Naive B cell (primary cell): ENCODE results near the gene KDELR1. TPM values are rescaled to one million over a fixed set of nuclear protein-coding genes. Genes with fewer than 3 reads are reported as not detected.
"Not testable (repeated sequence)": the region's sequence is repeated elsewhere in the genome, so short reads cannot be mapped to it uniquely, and the experiment has no call there.

ENCODE experiments used
- ATAC-seq, 2 donors: fragments of 150-1000 bp; cut with Tn5 transposase; 2 replicates each; pipeline ENCODE4 v1.10.0; 2021; ENCODE audit warnings: low read depth in 2 of 2, mild to moderate bottlenecking in 2 of 2, moderate library complexity in 2 of 2
- DNase-seq: peaks from one replicate; pipeline ENCODE4 v3.0.0; 2022
- H3K27ac Mint-ChIP-seq, 6 donors: one replicate each; pipeline ENCODE4 v1.8.0; 2020 to 2022; ENCODE audit warnings: mild to moderate bottlenecking in 6 of 6, mixed read lengths in 6 of 6, moderate library complexity in 5 of 6, inconsistent platforms in 2 of 6
- H3K27me3 Mint-ChIP-seq, 3 donors: one replicate each; pipeline ENCODE4 v1.8.0; 2021 to 2022; ENCODE audit warnings: mixed read lengths in 3 of 3, mild to moderate bottlenecking in 1 of 3
- H3K36me3 Mint-ChIP-seq, 2 donors: one replicate each; pipeline ENCODE4 v1.8.0; 2020 to 2022; ENCODE audit warnings: mixed read lengths in 2 of 2, inconsistent platforms in 1 of 2, mild to moderate bottlenecking in 1 of 2
- H3K4me1 Mint-ChIP-seq, 3 donors: one replicate each; pipeline ENCODE4 v1.8.0; 2020 to 2022; ENCODE audit warnings: mixed read lengths in 3 of 3, inconsistent platforms in 1 of 3, mild to moderate bottlenecking in 1 of 3, moderate library complexity in 1 of 3
- H3K4me3 Mint-ChIP-seq, 8 donors: one replicate each; pipeline ENCODE4 v1.8.0; 2020 to 2022; ENCODE audit warnings: mild to moderate bottlenecking in 8 of 8, mixed read lengths in 8 of 8, moderate library complexity in 8 of 8, inconsistent platforms in 2 of 8
- H3K9me3 Mint-ChIP-seq, 7 donors: one replicate each; pipeline ENCODE4 v1.8.0; 2020 to 2022; ENCODE audit warnings: mixed read lengths in 7 of 7, mild to moderate bottlenecking in 5 of 7, inconsistent platforms in 2 of 7, moderate library complexity in 1 of 7
- polyA plus RNA-seq, 6 donors: library from polyadenylated mRNA; unstranded; fragments of 300-500 nt; fragmentation: Illumina TruSeq; gene quantifications; one replicate each; pipeline ENCODE4 v1.2.3, GENCODE V29; 2021; ENCODE audit warnings: low read depth in 6 of 6

Gene KDELR1
- polyA plus RNA-seq, 6 donors from 2014 or later: 24.5 to 32.1 (median 26.5) TPM

DNA sequence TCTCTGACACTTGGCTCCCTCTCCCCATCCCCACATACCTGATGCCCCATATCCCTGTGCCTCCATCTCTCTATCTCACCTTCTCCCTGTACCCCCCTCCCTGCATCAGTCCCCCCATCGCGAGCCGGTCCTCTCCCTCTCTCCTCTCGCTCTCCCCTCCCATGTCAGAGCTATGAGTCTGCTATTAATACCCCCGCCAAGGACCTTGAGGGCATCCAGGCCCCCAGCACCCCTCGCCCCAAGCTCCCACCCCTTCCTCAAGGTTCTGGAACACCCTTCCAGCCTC lies 3.8 kb upstream of the KDELR1 start:
- Mint-ChIP-seq H3K4me1 (peaks cover 63 to 77% (median 64%) of the 10 kb centered on the region in 3 donors), H3K4me3 (peak overlapping the region in 6 of 8 donors; percentile 15 to 95 (median 48)), H3K9me3 (peaks cover 0 to 9% (median 4%) of the 10 kb centered on the region in 7 donors), H3K27me3 (peaks cover 15 to 50% (median 44%) of the 10 kb centered on the region in 3 donors), H3K36me3 (peaks cover 0 to 12% of the 10 kb centered on the region in 2 donors), H3K27ac (peak overlapping the region in 1 of 6 donors; percentile 47)
- DNase-seq: no peak
- ATAC-seq: no peak

DNA sequence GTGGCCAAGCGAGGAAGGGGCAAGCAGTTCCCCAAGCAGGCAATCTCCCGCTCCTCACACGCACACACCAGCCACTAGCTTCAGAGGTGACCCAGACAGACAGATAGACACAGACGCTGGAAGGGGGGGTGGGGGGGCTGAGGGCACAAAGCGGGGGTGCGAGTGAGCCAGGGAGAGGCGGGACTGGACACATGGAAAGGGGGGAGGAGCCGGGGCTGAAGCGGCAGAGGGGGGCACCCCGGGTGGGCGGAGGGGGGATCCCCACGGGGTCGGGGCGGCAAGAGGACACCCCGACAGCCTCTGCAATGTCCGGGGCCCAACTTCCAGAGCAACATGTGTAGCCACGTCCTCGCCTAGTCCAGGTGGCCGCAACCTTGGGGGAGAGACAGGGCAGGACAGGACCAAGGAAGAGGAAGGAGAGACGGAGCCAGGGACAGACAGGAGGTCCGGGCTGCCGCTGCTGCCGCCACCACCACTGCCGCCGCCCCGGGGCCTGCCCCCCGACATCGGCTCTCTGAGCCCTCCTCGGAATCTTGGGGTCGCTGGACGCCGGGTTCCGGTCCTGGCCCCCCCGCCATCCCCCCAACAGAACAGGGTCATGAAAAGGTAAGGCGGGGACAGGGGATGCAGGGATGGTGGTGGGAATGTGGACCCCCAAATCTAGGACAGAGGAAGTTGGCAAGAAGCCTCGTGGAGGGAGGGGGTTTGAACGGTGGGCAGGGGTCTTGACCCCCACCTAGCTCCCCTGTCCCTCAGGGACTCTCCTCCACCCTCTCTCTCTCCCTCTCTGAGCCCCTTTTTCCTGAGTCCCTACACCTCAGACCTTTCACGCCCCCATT lies 3.2 kb upstream of the KDELR1 start:
- peaks cover 0 to 9% (median 3%) of the 10 kb centered on the region in 7 donors for H3K9me3 Mint-ChIP-seq
- H3K4me3 Mint-ChIP-seq: peak overlapping the region in 7 of 8 donors; percentile 68 to 95 (median 78)
- H3K36me3 Mint-ChIP-seq: peaks cover 0 to 12% of the 10 kb centered on the region in 2 donors
- H3K27me3 Mint-ChIP-seq: peaks cover 13 to 50% (median 44%) of the 10 kb centered on the region in 3 donors
- H3K4me1 Mint-ChIP-seq: peaks cover 60 to 75% (median 61%) of the 10 kb centered on the region in 3 donors
- peak overlapping the region; percentile 21 to 91 (median 66) for H3K27ac Mint-ChIP-seq
- ATAC-seq (no peak), DNase-seq (no peak)

DNA sequence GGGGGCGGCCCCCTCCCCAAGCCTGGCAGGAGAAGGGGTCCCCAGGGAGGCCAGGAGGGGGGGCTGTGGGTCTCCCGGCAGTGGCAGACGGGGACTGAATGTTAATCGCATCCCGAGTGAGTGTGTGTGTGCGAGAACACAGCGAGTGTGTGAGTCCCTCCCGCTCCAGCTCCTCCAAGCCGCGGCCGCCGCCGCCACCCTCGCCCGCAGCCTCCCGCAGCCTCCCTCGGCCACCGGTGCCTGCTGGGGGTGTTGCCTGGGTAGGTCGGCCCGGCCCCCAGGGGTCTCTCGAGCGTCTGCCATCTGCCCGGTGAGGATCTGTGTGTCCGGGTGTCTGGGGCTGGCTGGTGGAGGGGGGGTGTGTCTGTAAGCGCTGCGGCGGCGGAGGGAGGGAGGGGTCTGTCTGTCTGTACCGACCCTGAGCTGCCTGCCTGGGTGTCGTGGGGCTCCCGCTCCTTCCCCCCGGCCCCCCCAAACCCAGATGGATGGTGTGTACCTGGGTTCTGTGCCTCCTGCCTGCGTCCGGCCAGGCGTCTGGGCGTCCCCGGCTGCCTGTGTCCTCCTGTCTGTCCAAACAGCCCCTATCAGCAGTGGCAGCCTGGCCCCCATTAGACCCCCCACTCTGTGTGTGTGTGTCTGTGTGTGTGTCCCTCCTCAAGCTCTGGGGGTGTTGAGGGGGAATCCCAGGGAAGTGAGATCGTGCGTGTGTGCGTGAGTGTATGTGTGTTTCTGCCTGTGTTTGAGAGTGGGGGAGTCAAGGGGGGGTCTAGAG lies 2.4 kb upstream of the KDELR1 start, which contains the start of gene GRIN2D:
GRIN2D (plus strand) TSS at position 110 of the 772 bp plus-strand sequence. CDS start 4,725 bp downstream, outside the sequence.
- DNase-seq: peak; percentile 34
- peaks cover 55 to 69% (median 60%) of the 10 kb centered on the region in 3 donors for H3K4me1 Mint-ChIP-seq
- H3K27me3 Mint-ChIP-seq: peaks cover 11 to 50% (median 44%) of the 10 kb centered on the region in 3 donors
- H3K27ac Mint-ChIP-seq: peak within 1 kb of the TSS; percentile 21 to 91 (median 78)
- H3K9me3 Mint-ChIP-seq: peaks cover 0 to 3% (median 0%) of the 10 kb centered on the region in 7 donors
- H3K36me3 Mint-ChIP-seq: peaks cover 0 to 12% of the 10 kb centered on the region in 2 donors
- ATAC-seq: peak; percentile 12 to 22
- H3K4me3 Mint-ChIP-seq: peak within 1 kb of the TSS; percentile 35 to 95 (median 78)

DNA sequence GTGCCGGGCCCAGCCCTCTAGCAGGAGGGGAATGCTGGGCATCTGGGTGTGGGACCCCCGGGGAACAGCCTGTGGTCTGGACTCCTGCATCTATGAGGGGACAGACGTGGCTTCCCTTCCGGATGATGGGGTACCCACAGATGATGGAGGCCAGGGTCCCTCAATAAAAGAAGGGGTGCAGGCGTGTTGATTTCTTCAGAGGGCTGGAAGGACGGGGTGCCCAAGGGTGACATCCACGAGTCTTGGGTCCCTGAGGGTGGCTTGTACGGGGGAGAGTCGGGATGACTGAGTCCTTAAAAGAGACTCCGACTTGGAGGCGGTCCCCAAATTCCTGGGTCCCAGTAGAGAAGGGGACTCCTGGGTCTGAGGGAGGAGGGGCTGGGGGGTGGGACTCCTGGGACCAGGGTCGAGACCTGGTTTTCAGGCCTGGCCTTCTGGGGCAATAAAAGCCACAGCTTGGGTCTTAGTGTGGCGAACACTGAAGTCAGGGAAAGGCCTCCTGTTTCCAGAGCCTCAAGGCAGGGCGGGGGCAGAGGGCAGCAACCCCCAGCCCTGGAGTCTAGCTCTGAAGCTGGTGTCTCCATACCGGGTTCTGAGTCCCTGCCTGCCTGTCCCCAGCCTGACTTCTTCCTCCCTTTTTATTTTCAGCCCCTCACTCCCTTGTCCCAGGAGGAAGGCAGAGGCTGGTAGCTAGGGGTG lies 1.7 kb upstream of the KDELR1 start:
- no peak for DNase-seq
- Mint-ChIP-seq H3K27ac (peak overlapping the region in 2 of 6 donors; percentile 48 to 65), H3K4me3 (peak overlapping the region; percentile 35 to 95 (median 60)), H3K9me3 (peaks cover 0 to 2% (median 0%) of the 10 kb centered on the region in 7 donors), H3K27me3 (peaks cover 10 to 47% (median 41%) of the 10 kb centered on the region in 3 donors), H3K4me1 (peaks cover 59 to 69% (median 61%) of the 10 kb centered on the region in 3 donors), H3K36me3 (peaks cover 0 to 11% of the 10 kb centered on the region in 2 donors)
- no peak for ATAC-seq

DNA sequence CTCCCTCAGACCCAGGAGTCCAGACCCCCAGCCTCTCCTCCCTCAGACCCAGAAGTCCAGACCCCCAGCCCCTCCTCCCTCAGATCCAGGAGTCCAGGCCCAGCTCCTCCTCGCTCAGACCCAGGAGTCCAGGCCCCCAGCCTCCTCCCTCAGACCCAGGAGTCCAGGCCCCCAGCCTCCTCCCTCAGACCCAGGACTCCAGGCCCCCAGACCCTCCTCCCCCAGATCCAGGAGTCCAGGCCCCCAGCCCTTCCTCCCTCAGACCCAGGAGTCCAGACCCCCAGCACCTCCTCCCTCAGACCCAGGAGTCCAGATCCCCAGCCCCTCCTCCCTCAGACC lies 624 bp upstream of the KDELR1 start:
- H3K4me3 Mint-ChIP-seq: peak overlapping the region; percentile 87 to 98 (median 95)

DNA sequence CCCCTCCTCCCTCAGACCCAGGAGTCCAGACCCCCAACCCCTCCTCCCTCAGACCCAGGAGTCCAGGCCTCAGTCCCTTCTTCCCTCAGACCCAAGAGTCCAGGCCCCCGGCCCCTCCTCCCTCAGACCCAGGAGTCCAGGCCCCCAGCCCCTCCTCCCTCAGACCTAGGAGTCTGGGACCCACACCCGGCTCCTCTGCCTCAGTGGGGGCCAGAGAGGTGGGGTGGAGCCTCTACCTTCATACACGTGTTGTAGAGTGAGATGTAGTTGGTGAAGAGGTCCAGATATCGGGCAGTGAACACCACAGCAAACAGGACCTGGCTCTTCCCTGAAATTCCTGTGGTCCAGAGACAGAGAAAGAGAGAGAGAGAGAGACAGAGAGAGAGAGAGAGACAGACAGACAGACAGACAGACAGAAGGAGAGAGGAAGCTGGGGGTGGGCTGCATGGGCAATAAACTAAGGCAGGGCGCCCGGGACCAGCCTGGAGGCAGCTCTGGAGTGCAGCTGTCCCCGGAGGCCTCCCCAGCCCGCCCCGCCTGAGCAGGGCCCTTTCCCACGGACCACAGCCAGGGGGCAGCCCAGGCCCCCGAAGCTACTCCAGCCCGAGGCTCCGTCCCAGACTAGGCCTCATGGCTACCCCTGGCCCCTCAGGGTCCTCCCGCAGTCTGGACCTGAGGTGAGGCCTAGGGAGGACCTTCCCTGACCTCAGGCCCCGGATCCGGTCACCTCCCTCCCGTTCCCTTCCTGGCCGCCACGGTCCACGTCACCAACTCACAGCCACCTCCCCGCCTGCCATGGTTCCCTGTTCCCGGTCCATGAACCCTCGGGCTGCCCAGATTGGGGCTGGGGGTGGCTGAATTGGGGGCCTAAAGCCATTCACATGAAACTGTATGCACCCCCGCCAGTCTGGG lies 907 bp downstream of the KDELR1 start:
- Mint-ChIP-seq H3K27me3 (peaks cover 0 to 24% (median 18%) of the 10 kb centered on the region in 3 donors), H3K4me3 (peak overlapping the region; percentile 87 to 98 (median 95)), H3K36me3 (peaks cover 0 to 1% of the 10 kb centered on the region in 2 donors), H3K9me3 (peaks cover 0 to 2% (median 0%) of the 10 kb centered on the region in 7 donors), H3K27ac (peak overlapping the region; percentile 92 to 94 (median 94)), H3K4me1 (peaks cover 42 to 50% (median 43%) of the 10 kb centered on the region in 3 donors)
- peak; percentile 52 for DNase-seq
- ATAC-seq: peak; percentile 63 to 64

More for the DNA sequence above, 624 bp upstream of the KDELR1 start:
- Mint-ChIP-seq H3K27me3 (peaks cover 0 to 37% (median 31%) of the 10 kb centered on the region in 3 donors), H3K4me1 (peaks cover 49 to 59% (median 51%) of the 10 kb centered on the region in 3 donors), H3K27ac (peak overlapping the region in 1 of 6 donors; percentile 94)
- not testable (repeated sequence) for DNase-seq, H3K9me3 Mint-ChIP-seq, ATAC-seq, H3K36me3 Mint-ChIP-seq

DNA sequence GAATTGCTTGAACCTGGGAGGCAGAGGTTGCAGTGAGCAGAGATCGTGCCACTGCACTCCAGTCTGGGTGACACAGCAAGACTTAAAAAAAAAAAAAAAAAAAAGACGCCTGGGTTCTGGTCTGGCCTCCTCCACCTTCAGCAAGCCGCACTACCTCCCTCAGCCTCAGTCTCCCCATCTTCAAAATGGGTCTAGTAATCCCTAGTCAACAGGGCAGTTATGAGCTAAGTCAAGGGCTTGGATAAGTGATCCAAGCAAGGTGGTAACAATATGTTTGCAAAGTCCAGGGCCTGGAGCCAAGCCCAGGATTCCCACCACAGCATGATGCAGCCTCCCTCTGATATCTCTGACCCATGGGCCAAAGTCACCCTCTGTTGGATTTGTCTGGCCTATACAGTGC lies 4.4 kb downstream of the KDELR1 start:
- DNase-seq (no peak), ATAC-seq (no peak)
- Mint-ChIP-seq H3K27me3 (no peaks in the 10 kb centered on the region), H3K4me3 (no peak overlapping the region), H3K9me3 (no peaks in the 10 kb centered on the region), H3K36me3 (peaks cover 0 to 16% of the 10 kb centered on the region in 2 donors), H3K4me1 (peaks cover 21 to 24% (median 23%) of the 10 kb centered on the region in 3 donors), H3K27ac (no peak overlapping the region)

DNA sequence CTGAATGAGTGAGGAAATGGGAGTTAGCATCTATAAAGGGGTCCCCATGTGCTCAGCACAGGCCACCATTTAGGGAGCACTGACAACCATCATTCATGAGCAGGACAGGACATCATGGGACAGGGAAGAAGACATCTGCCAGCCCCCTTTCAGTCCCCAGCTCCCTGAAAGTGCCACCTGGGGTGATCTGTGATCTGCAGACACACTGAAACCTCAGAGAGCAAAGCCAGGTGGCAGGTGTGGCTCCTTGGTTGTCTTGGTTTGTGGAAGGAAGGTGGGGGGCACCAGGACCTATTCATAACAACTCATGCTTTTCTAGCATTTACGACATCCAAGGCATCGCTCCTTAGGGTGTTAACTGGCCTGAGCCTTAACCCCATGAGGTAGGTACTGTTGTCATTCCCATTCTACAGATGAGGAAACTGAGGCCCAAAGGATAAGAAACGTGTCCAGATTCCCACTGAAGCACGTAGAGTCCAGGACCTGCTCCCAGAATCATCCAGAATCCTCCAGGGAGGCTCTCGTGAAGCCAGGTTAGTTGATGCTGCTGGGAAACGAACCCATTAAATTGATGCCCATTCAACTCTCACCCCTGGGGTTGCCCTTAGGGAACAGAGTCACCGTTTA lies 5.8 kb downstream of the KDELR1 start:
- Mint-ChIP-seq H3K27ac (peak overlapping the region in 2 of 6 donors; percentile 12 to 48), H3K4me1 (peaks cover 10 to 12% (median 12%) of the 10 kb centered on the region in 3 donors), H3K27me3 (no peaks in the 10 kb centered on the region), H3K4me3 (no peak overlapping the region), H3K9me3 (no peaks in the 10 kb centered on the region), H3K36me3 (peaks cover 0 to 16% of the 10 kb centered on the region in 2 donors)
- ATAC-seq: no peak
- DNase-seq: no peak

DNA sequence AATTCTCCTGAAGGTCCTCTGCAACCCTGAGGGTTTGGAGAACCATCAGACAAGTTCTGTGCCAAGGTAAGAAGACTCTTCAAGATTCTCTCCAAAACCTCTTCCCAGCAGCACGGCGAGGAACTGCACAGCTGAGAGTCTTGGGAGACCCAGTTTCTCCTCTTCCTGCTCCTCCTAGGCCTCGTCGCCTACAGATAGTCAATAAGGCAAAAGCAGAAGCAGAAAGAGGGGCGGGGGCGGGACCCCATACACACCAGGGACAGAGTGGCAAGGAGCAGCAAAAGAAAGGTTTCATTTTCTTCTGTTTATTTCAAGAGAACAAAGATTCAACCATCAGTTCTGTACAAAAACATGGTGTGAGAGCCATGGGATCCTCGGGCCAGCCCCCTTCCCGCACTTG lies 9.1 kb downstream of the KDELR1 start:
- Mint-ChIP-seq H3K9me3 (no peaks in the 10 kb centered on the region), H3K4me1 (peaks cover 0 to 3% (median 0%) of the 10 kb centered on the region in 3 donors), H3K36me3 (peaks cover 0 to 16% of the 10 kb centered on the region in 2 donors), H3K4me3 (no peak overlapping the region), H3K27ac (no peak overlapping the region), H3K27me3 (no peaks in the 10 kb centered on the region)
- no peak for DNase-seq
- ATAC-seq: no peak

DNA sequence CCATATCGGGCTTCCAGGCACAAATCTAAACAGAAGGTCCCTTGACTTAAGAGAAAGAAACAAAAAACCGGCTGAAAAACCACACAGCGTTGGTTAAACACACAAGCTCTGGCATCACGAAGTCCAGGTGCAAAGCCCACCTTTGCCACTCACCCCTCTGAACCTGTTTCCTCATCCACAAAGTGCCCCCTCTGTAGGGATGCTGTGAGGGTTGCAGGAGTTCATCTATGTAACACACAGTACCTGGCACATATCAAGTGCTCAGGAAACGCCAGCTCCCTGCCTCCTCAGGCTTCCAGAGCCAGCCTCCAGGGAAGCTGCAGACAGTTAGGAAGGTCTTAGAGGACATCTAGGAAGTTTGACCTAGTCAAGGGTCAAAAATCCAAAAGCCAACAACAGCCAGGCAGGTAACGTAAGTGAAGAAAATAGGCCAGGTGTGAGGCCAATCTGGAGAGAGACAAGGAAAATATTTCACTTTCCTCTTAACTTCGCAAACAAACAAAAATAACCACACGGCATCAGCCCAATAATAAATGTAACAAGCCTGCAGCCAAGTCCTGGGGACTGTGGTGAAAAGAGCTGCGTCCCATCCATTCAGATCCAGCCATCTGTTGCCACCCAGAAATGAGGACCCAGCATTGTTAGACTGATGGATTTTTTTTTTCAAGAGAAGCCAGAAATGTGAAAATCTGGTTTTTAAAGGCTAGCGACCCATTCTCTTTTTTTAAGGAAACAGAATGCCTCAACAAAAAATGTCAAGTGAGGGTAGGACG lies 10.0 kb downstream of the KDELR1 start:
- H3K9me3 Mint-ChIP-seq: no peaks in the 10 kb centered on the region
- H3K4me3 Mint-ChIP-seq: no peak overlapping the region
- H3K36me3 Mint-ChIP-seq: peaks cover 0 to 16% of the 10 kb centered on the region in 2 donors
- DNase-seq (no peak), ATAC-seq (no peak)
- no peaks in the 10 kb centered on the region for H3K27me3 Mint-ChIP-seq
- peaks cover 0 to 3% (median 0%) of the 10 kb centered on the region in 3 donors for H3K4me1 Mint-ChIP-seq
- H3K27ac Mint-ChIP-seq: peak overlapping the region in 1 of 6 donors; percentile 66

DNA sequence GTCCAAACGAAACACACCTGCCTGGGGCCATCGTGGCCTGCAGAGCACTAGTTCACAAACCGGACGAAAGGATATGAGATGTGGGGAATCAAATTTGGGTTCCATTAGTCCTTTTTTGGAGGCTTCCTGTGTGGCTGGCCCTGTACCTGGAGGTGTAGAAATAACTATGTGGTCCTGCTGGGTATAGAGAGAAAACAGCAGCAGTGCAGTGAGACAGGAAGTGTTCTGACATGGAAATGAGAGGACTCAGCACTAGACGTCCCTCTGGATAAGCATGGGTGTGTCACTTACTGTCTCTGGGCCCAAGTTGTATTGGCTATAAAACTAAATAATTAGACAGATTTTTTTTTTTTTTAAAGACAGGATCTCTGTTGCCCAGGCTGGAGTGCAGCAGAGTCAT lies 12.3 kb downstream of the KDELR1 start:
- ATAC-seq (no peak), DNase-seq (no peak)
- no peaks in the 10 kb centered on the region for H3K4me1 Mint-ChIP-seq
- H3K9me3 Mint-ChIP-seq: no peaks in the 10 kb centered on the region
- H3K4me3 Mint-ChIP-seq: no peak overlapping the region
- H3K36me3 Mint-ChIP-seq: peaks cover 0 to 3% of the 10 kb centered on the region in 2 donors
- no peaks in the 10 kb centered on the region for H3K27me3 Mint-ChIP-seq
- H3K27ac Mint-ChIP-seq: no peak overlapping the region
